ENCODE measurements around the gene SLC25A4. TPM values are rescaled to one million over a fixed set of nuclear protein-coding genes. Genes with fewer than 3 reads are reported as not detected.
"Not testable (repeated sequence)": the region's sequence is repeated elsewhere in the genome, so short reads cannot be mapped to it uniquely, and the experiment has no call there.

Gene SLC25A4
- total RNA-seq, 2 donors from 2014 or later: 19.5 to 22.0 TPM

- no peak overlapping the region for H3K4me3 Mint-ChIP-seq
- H3K4me3 ChIP-seq (ENCODE audit: low read length): no peak overlapping the region
- no peaks in the 10 kb centered on the region for H3K36me3 Mint-ChIP-seq (ENCODE audit: low read depth)
- H3K9me3 Mint-ChIP-seq: peaks cover 5% of the 10 kb centered on the region
- 86 to 88% methylated on average over 3 of the region's 3 CpGs for WGBS, 2 experiments (ENCODE audit: insufficient coverage in 1 of 2, insufficient read length in 1 of 2)
- H3K9ac ChIP-seq (ENCODE audit: extremely low read depth, low read length, poor library complexity, severe bottlenecking): no peak overlapping the region
- peaks cover 5% of the 10 kb centered on the region for H3K9me3 ChIP-seq (ENCODE audit: control insufficient read depth, low read length)
- H3K4me1 ChIP-seq (ENCODE audit: control insufficient read depth, insufficient read depth, low read length): peaks cover 6% of the 10 kb centered on the region
- H3K27ac Mint-ChIP-seq: no peak overlapping the region
- no peak for DNase-seq
- H3K36me3 ChIP-seq (ENCODE audit: control insufficient read depth, insufficient read depth, low read length): no peaks in the 10 kb centered on the region
- no peaks in the 10 kb centered on the region for H3K27me3 ChIP-seq (ENCODE audit: control insufficient read depth, insufficient read depth, low read length, poor library complexity, severe bottlenecking)
- no peak overlapping the region for H3K27ac ChIP-seq (ENCODE audit: low read depth, low read length)
- peak; percentile 26 for TF ChIP-seq CTCF (conservative IDR thresholded peaks at IDR 0.05)
- peaks cover 5% of the 10 kb centered on the region for H3K27me3 Mint-ChIP-seq (ENCODE audit: insufficient read depth)
- H3K4me1 Mint-ChIP-seq: peaks cover 28% of the 10 kb centered on the region
Observed at GRCh38 chr4:185106353-185106752, 36.7 kb upstream of the SLC25A4 start.

- not testable (repeated sequence) for H3K27ac ChIP-seq (ENCODE audit: low read depth, low read length); H3K9me3 Mint-ChIP-seq; DNase-seq; H3K9ac ChIP-seq (ENCODE audit: extremely low read depth, low read length, poor library complexity, severe bottlenecking); H3K4me1 ChIP-seq (ENCODE audit: control insufficient read depth, insufficient read depth, low read length); H3K4me3 Mint-ChIP-seq; H3K27ac Mint-ChIP-seq; H3K36me3 Mint-ChIP-seq (ENCODE audit: low read depth); H3K36me3 ChIP-seq (ENCODE audit: control insufficient read depth, insufficient read depth, low read length); H3K9me3 ChIP-seq (ENCODE audit: control insufficient read depth, low read length); H3K27me3 ChIP-seq (ENCODE audit: control insufficient read depth, insufficient read depth, low read length, poor library complexity, severe bottlenecking); H3K27me3 Mint-ChIP-seq (ENCODE audit: insufficient read depth)
- 93 to 94% methylated on average over 4 to 6 of the region's 6 CpGs for WGBS, 2 experiments (ENCODE audit: insufficient coverage in 1 of 2, insufficient read length in 1 of 2)
- peak overlapping the region; percentile 13 for H3K4me3 ChIP-seq (ENCODE audit: low read length)
- H3K4me1 Mint-ChIP-seq: peaks cover 28% of the 10 kb centered on the region
Observed at GRCh38 chr4:185107574-185107973, 35.5 kb upstream of the SLC25A4 start.

- Histone ChIP-seq H3K4me3 (ENCODE audit: low read length) (peak overlapping the region; percentile 13), H3K27me3 (ENCODE audit: control insufficient read depth, insufficient read depth, low read length, poor library complexity, severe bottlenecking) (no peaks in the 10 kb centered on the region), H3K9ac (ENCODE audit: extremely low read depth, low read length, poor library complexity, severe bottlenecking) (no peak overlapping the region), H3K36me3 (ENCODE audit: control insufficient read depth, insufficient read depth, low read length) (no peaks in the 10 kb centered on the region), H3K9me3 (ENCODE audit: control insufficient read depth, low read length) (peaks cover 5% of the 10 kb centered on the region), H3K27ac (ENCODE audit: low read depth, low read length) (no peak overlapping the region), H3K4me1 (ENCODE audit: control insufficient read depth, insufficient read depth, low read length) (peaks cover 6% of the 10 kb centered on the region)
- peaks cover 5% of the 10 kb centered on the region for H3K9me3 Mint-ChIP-seq
- H3K27me3 Mint-ChIP-seq (ENCODE audit: insufficient read depth): peaks cover under 1% of the 10 kb centered on the region
- H3K27ac Mint-ChIP-seq: peak overlapping the region; percentile 46
- TF ChIP-seq CTCF (conservative IDR thresholded peaks at IDR 0.05): no peak
- 69% methylated on average over 2 of the region's 2 CpGs; no CpG with 5 or more reads in 1 of the 2 experiments for WGBS, 2 experiments (ENCODE audit: insufficient coverage in 1 of 2, insufficient read length in 1 of 2)
- no peak for DNase-seq
- peaks cover 28% of the 10 kb centered on the region for H3K4me1 Mint-ChIP-seq
- H3K4me3 Mint-ChIP-seq: no peak overlapping the region
- no peaks in the 10 kb centered on the region for H3K36me3 Mint-ChIP-seq (ENCODE audit: low read depth)
Observed at GRCh38 chr4:185108185-185108584, 34.9 kb upstream of the SLC25A4 start.

- Mint-ChIP-seq H3K4me3 (no peak overlapping the region), H3K9me3 (peaks cover 5% of the 10 kb centered on the region), H3K4me1 (peaks cover 28% of the 10 kb centered on the region), H3K27me3 (ENCODE audit: insufficient read depth) (no peaks in the 10 kb centered on the region), H3K36me3 (ENCODE audit: low read depth) (no peaks in the 10 kb centered on the region), H3K27ac (peak overlapping the region; percentile 15)
- TF ChIP-seq CTCF (conservative IDR thresholded peaks at IDR 0.05): no peak
- DNase-seq: no peak
- Histone ChIP-seq H3K36me3 (ENCODE audit: control insufficient read depth, insufficient read depth, low read length) (no peaks in the 10 kb centered on the region), H3K27me3 (ENCODE audit: control insufficient read depth, insufficient read depth, low read length, poor library complexity, severe bottlenecking) (no peaks in the 10 kb centered on the region), H3K9ac (ENCODE audit: extremely low read depth, low read length, poor library complexity, severe bottlenecking) (no peak overlapping the region), H3K9me3 (ENCODE audit: control insufficient read depth, low read length) (peaks cover 5% of the 10 kb centered on the region), H3K27ac (ENCODE audit: low read depth, low read length) (no peak overlapping the region), H3K4me3 (ENCODE audit: low read length) (peak overlapping the region; percentile 59), H3K4me1 (ENCODE audit: control insufficient read depth, insufficient read depth, low read length) (peaks cover 6% of the 10 kb centered on the region)
- 94 to 100% methylated on average over 1 to 4 of the region's 4 CpGs for WGBS, 2 experiments (ENCODE audit: insufficient coverage in 1 of 2, insufficient read length in 1 of 2)
Observed at GRCh38 chr4:185108669-185109068, 34.4 kb upstream of the SLC25A4 start.
